Gastroesophageal sphincter (tissue), 3 donors: ENCODE measurements around the gene FGF16.

Source experiments
- EP300 ChIP-seq: sonication (generic); formaldehyde crosslinking; IDR thresholded peaks from one replicate; pipeline ENCODE4 v1.6.1; 2017; ENCODE audit warnings: antibody characterized with exemption, mild to moderate bottlenecking
- POLR2A ChIP-seq, 2 donors: fragments of 450-650 bp; IDR thresholded peaks; one replicate each; pipeline ENCODE4 v1.6.1; 2017; ENCODE audit warnings: antibody characterized with exemption in 2 of 2, mild to moderate bottlenecking in 2 of 2, moderate library complexity in 1 of 2
- TF ChIP-seq, protein P1 (sequence below), 4 experiments: fragments of 200-600 bp in 2 of 4; fragments of 450-650 bp in 2 of 4; sonication (generic) in 1 of 4; IDR thresholded peaks; one replicate each; pipeline ENCODE4 v1.5.1; 2017 to 2019; ENCODE audit warnings: antibody characterized with exemption in 4 of 4, mild to moderate bottlenecking in 2 of 4, moderate library complexity in 2 of 4

DNA sequence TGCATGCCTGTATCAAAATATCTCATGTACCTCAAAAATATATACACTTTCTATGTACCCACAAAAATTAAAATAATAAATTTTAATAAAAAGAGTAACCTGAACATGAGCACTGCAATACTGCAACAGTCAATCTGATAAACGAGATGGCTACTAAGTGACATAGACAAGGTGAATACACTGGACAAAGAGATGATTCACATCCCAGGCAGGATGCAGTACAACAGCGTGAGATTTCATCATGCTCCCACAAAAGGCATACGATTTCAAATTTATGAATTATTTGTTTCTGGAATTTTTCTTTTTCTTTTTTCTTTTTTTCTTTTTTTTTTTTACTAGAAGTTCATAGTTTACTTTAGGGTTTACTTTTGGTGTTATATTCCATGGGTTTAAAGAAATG, 12.2 kb upstream of the FGF16 start:
- TF ChIP-seq, protein P1, sequence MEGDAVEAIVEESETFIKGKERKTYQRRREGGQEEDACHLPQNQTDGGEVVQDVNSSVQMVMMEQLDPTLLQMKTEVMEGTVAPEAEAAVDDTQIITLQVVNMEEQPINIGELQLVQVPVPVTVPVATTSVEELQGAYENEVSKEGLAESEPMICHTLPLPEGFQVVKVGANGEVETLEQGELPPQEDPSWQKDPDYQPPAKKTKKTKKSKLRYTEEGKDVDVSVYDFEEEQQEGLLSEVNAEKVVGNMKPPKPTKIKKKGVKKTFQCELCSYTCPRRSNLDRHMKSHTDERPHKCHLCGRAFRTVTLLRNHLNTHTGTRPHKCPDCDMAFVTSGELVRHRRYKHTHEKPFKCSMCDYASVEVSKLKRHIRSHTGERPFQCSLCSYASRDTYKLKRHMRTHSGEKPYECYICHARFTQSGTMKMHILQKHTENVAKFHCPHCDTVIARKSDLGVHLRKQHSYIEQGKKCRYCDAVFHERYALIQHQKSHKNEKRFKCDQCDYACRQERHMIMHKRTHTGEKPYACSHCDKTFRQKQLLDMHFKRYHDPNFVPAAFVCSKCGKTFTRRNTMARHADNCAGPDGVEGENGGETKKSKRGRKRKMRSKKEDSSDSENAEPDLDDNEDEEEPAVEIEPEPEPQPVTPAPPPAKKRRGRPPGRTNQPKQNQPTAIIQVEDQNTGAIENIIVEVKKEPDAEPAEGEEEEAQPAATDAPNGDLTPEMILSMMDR (IDR thresholded peaks at IDR 0.05): no peak
- no peak for TF ChIP-seq EP300
- TF ChIP-seq POLR2A (IDR thresholded peaks at IDR 0.05): no peak
